ENCODE measurements around the gene COMMD6.
"Not testable (repeated sequence)": the region's sequence is repeated elsewhere in the genome, so short reads cannot be mapped to it uniquely, and the experiment has no call there.

COMMD6 gene

DNA sequence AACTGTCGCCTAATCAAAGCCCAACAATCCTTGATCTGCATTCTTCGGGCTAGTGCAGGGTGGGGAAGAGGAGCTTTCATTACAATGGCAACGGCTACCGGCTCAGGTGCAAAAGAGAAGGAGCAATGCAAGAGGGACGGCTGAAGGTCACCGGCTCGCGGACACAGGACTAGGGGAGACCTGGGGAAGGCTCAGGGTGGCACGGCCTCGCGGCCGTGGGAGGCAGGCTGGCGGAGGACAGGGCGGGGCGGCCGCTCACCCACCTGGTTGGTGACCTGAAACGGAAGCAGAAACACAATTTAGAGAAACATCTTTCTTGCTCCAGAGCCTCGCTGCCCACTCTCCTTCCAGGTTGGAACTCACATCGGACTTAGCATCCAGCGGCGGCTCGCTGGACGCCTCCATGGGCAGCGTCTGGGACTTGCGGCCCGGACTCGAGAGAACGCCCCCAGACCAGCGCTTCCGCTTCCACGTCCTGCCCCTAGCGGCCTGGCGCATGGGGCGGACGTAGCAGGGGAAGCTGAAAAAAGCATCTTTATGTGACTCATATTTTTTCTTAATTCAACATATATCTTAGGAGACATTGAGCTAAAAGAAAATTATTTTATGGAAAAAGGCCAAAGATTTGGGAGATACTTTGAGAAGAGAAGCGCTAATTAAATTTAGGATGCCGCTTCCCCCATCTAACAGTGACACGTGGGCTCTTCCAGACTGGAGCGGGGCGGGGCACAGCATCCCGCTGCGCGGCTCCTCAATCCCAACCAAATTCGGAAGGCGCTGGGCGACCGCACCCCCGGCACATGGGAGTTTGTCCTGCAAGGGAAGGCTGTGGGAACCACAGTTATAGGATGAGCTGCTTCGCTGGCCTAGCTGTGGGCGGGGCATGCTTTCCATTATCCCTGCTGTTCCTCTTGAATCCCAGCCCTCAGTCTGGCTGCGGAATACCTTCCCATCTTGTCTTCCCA, at the start of gene COMMD6:
COMMD6 (minus strand) TSS at position 441 of the 965 bp plus-strand sequence; CDS start at position 405, 36 bp downstream.
- peak; percentile 48 for DNase-seq

- no peak for DNase-seq
These were observed 47.5 kb upstream of the COMMD6 start for GRCh38 chr13:75585153-75585552.

DNA sequence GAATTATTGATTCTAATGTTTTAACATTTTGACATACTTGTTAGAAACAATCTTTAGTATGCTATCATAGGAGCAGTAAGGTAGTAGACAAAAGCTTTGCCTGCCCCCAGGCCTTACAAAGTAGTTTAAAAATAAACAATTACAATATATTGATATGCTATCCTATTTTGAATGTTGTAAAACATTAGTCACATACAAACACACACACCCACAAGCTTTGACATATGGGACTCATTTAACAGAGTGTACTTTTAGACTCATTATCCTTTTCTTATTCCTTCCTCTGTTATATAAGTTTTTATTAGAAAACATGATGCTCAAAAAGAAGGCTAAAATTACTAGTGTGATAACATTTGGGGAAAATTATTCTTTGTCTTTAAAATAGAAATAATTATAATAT, 45.5 kb upstream of the COMMD6 start:
- no peak for DNase-seq

GRCh38 chr13:75581874-75582640, 44.4 kb upstream of the COMMD6 start:
- no peak for DNase-seq

DNA sequence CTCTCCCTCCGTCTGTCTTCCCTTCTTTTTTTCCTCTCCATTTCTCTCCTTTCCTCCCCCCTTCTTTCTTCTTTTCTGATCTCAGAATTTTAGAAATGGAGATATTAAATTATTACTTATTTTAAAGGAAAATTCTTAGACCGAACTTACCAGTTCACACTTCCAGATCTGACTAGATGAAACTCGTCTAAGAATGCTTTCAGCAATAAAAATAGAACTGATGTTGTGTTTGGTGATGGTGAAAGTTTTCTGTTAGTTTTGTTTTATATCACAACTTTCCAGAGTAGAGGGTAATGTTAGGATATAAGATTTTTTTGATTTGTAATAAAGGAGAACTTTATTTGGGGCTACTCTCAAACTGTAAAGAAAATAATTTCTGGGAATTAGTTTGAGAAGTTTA, 41.9 kb upstream of the COMMD6 start:
- DNase-seq, result no peak

DNA sequence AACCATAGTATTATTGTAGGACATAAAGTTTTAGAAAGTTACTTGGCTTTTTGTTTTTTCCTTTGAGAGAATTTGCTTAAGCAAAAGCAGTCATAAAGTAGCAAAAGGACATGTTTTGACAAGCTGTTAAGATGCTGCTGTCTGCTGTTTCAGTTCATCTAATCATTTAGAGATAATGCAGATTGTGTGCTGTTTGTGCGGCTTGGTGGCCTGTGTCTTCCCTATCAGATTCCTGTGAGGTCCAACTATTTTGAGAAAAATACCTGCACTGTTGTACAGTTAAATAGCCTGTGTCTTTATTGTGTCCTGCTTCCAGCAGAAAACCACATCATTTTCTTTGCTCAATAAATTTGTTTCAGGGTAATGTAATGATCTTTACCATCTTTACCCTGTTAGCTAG, 31.9 kb upstream of the COMMD6 start:
- DNase-seq, result no peak

DNA sequence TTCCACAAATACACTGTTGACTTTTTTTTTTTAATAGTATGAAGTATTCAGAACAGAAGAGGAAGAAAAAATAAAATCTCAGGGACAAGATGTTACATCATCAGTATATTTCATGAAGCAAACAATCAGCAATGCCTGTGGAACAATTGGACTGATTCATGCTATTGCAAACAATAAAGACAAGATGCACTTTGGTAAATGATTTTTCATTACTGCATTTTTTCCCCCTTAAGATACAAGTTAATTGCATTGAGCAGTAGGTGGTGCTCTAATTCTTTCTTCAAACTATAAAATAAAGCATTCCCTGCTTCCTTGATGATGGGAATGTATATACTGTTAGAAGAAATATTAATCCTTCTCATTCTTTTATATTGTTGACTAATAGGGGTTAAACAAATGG, 29.0 kb upstream of the COMMD6 start:
- DNase-seq, result no peak

DNA sequence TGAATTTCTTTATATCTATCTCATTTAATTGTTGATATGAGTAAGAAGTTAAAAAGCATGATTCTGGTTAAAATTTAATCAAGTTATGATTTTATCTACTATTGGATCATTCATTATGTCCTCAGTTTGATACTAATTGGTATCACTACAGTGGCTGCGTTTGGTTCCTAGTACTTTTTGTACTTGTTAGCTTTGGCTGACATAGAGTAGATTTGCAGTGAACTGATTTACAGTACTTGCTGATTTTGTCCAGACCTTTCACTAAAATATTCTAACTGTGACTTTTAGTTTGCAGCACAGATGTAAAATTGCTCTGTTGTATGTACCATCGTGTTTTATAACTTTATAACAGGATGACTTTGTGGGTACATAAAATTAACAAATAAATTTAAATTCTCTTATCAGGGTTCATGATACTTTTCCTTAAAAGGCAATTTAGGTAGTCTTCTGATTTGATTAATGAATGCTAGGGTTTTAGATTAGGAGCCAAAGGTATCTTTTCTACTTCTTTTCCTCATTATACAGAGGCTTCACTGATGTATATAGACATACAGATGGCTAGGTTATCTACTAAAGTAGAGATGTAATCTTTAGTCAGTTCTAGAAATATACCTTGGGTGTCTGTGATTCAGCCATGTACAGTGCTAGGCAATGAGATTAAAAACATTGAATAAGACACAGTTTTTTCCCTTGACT, 20.7 kb upstream of the COMMD6 start:
- DNase-seq, result no peak

- no peak for DNase-seq
These were observed 19.3 kb upstream of the COMMD6 start for GRCh38 chr13:75556961-75557360.

GRCh38 chr13:75555836-75556235, 18.2 kb upstream of the COMMD6 start:
- DNase-seq, result no peak

GRCh38 chr13:75554981-75555380, 17.3 kb upstream of the COMMD6 start:
- no peak for DNase-seq

DNA sequence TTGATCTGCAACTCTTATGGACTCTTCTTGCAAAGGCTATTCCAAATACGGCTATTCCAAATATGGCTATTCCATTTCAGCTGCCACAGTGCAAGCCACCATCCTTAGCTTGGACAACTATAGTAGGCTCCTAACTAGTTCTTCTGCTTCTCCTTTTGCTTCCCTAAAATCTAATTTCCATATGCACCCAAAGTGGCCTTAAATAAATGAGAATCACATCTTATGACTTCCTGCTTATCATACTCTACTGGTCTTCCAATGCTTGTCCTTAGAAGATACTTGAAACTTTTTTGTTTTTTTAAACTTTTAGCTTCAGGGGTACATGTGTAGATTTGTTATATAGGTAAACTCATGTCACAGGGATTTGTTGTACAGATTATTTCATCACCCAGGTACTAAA, 16.8 kb upstream of the COMMD6 start:
- DNase-seq, result no peak

GRCh38 chr13:75550159-75550567, 12.5 kb upstream of the COMMD6 start:
- DNase-seq, result no peak

GRCh38 chr13:75549262-75550158, 11.9 kb upstream of the COMMD6 start, which contains the start of gene UCHL3:
Gene UCHL3, plus strand, starts transcription at chr13:75549791. Its CDS starts 30 bp downstream, at chr13:75549821.
- DNase-seq, result peak; percentile 97

DNA sequence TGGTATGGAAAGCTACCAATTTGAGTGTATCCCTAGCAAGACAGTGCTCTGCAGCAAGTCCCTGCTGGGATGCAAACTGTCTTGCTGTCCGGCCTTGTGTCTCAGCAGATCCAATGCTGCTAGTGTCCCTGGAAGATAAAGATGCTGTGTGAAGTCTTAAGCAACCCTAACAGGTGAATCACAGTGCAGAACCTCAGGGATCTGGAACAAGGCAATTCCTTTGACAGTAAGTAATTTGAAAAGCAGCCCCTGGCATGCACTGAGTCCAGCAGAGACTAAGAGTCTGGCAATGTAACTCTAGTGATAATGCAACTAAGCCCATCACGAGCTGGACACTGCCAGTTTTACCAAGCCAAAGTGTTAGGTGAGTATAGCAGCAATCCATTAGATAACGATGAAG, 10.3 kb upstream of the COMMD6 start:
- DNase-seq, result no peak

DNA sequence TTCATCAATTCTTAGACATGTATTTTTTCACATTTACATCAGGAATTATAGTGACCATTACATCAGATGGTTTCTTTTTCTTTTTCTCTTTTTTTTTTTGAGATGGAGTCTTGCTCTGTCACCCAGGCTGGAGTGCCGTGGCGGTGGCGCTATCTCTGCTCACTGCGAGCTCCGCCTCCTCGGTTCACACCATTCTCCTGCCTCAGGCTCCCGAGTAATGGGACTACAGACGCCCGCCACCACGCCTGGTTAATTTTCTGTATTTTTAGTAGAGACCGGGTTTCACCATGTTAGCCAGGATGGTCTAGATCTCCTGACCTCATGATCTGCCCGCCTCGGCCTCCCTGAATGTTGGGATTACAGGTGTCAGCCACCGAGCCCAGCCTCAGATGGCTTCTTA, 7.7 kb upstream of the COMMD6 start:
- not testable (repeated sequence) for DNase-seq

DNA sequence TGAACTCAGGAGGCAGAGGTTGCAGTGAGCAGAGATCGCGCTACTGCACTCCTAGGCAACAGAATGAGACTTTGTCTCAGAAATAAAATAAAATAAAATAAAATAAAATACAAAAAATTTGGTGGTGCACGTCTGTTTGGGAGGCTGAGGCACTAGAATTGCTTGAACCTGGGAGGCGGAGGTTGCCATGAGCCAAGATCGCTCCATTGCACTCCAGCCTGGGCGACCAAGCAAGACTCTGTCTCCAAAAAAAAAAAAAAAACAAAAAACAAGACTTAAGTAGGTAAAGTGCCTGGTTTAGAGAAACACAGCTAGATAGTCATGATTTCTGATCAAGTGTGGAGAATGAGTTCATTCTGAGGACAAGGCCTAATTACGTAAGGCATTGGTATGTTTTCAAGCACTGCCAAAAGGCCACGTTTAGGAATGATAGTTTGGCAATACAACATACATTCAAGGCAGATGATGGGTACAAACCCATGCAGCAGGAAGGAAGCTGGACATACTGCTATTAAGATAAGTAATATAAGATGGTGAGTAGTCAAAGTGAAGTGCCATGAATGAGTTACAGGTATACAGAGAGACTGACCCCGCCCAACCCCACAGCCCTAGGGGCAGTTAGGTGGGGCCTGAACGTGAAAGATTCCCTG, 7.2 kb upstream of the COMMD6 start:
- DNase-seq, result no peak

GRCh38 chr13:75541961-75542360, 4.3 kb upstream of the COMMD6 start:
- no peak for DNase-seq

DNA sequence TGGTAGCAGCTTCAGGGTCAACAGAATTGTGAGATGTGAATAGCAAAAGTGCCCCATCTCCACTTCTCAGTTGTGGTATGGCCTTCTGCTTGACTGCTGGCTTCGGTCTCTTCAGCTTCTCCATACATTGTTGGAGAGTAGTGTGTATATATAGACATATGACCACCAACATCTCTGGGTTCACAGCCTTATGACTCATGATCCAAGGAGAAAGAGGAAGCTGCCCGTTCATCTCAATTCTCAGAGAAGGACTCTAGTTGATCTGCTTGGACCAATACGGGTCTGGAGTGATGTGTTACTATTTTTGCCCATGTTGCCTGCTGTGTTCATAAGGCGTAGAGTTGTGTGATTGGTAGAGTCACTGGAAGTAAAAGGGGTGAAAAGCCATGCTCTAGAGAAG, 3.6 kb upstream of the COMMD6 start:
- DNase-seq, result peak; percentile 14

DNA sequence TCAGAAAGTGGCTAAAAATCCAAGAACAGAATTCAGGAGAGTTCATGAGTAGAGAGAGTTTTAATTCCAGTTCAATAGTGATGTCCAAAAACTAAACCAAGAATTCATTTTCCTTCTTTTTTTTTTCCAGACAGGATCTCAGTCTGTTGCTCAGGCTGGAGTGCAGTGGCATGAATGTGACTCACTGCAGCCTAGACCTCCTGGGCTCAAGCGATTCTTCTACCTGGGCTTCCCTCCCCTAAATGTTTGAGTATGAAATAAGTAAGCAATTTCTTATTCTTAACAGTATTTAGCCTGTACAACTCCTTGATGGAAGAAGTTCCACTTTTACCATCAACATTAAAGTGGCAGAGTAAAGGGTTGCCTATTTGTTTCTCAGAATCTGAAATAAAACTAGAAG, 3.8 kb downstream of the COMMD6 start:
- no peak for DNase-seq

- DNase-seq, result no peak
These were observed 7.1 kb downstream of the COMMD6 start for GRCh38 chr13:75530549-75530961.

DNA sequence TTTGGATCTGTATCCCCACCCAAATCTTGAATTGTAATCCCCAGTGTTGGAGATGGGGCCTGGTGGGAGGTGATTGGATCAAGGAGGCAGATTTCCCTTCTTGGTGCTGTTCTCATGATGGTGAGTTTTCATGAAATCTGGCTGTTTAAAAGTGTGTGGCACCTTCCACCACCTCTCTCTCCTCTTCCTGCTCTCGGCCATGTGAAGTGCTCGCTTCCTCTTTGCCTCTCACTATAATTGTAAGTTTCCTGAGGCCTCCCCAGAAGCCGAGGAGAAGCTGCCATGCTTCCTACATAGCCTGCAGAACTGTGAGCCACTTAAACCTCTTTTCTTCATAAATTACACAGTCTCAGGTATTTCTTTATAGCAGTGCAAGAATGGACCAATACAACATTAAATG, 15.7 kb downstream of the COMMD6 start:
- DNase-seq, result no peak

All from CD4-positive, alpha-beta T cell treated with Interleukin-4 for 4 hours (primary cell).